Activated T-helper 17 cell treated with anti-CD3 and anti-CD28 coated beads, Interleukin-2, amount 50 U/mL, for 72 hours (primary cell): ENCODE data around the gene KCNJ9. TPM values are rescaled to one million over a fixed set of nuclear protein-coding genes. Genes with fewer than 3 reads are reported as not detected.

Experiments
- ATAC-seq: fragments of 150-1000 bp; cut with Tn5 transposase; replicated peaks from 2 replicates; pipeline ENCODE4 v1.10.0; 2021; ENCODE audit warnings: mild to moderate bottlenecking, moderate library complexity
- H3K27ac Mint-ChIP-seq: one replicate; pipeline ENCODE4 v1.8.0; 2022; ENCODE audit warnings: mixed read lengths
- H3K27me3 Mint-ChIP-seq: one replicate; pipeline ENCODE4 v1.8.0; 2022; ENCODE audit warnings: mixed read lengths
- H3K36me3 Mint-ChIP-seq: one replicate; pipeline ENCODE4 v1.8.0; 2022; ENCODE audit warnings: low read depth, mild to moderate bottlenecking, mixed read lengths
- H3K4me1 Mint-ChIP-seq: one replicate; pipeline ENCODE4 v1.8.0; 2022; ENCODE audit warnings: mixed read lengths
- H3K4me3 Mint-ChIP-seq: one replicate; pipeline ENCODE4 v1.8.0; 2022; ENCODE audit warnings: mild to moderate bottlenecking, mixed read lengths
- H3K9me3 Mint-ChIP-seq: one replicate; pipeline ENCODE4 v1.8.0; 2022; ENCODE audit warnings: mixed read lengths
- total RNA-seq, 2 donors: library from RNA; stranded (reverse); gene quantifications; one replicate each; pipeline ENCODE4 v1.2.3, GENCODE V29; 2022

KCNJ9 gene
- total RNA-seq, 2 donors from 2014 or later = 0.13 TPM; not detected in 1

GRCh38 chr1:160089883-160090282 is 8.5 kb downstream of the KCNJ9 start:
- no peak overlapping the region for H3K4me3 Mint-ChIP-seq
- no peaks in the 10 kb centered on the region for H3K27me3 Mint-ChIP-seq
- no peak overlapping the region for H3K27ac Mint-ChIP-seq
- no peaks in the 10 kb centered on the region for H3K9me3 Mint-ChIP-seq
- H3K36me3 Mint-ChIP-seq = peaks cover 51% of the 10 kb centered on the region
- peaks cover 9% of the 10 kb centered on the region for H3K4me1 Mint-ChIP-seq
- ATAC-seq = no peak

GRCh38 chr1:160090760-160091159 is 9.4 kb downstream of the KCNJ9 start:
- Mint-ChIP-seq H3K4me1 (peaks cover 10% of the 10 kb centered on the region), H3K4me3 (no peak overlapping the region), H3K9me3 (no peaks in the 10 kb centered on the region), H3K36me3 (peaks cover 51% of the 10 kb centered on the region), H3K27me3 (no peaks in the 10 kb centered on the region), H3K27ac (peak overlapping the region; percentile 56)
- ATAC-seq = no peak

- H3K36me3 Mint-ChIP-seq = peaks cover 49% of the 10 kb centered on the region
- no peaks in the 10 kb centered on the region for H3K9me3 Mint-ChIP-seq
- ATAC-seq = no peak
- no peak overlapping the region for H3K4me3 Mint-ChIP-seq
- peaks cover 18% of the 10 kb centered on the region for H3K4me1 Mint-ChIP-seq
- H3K27me3 Mint-ChIP-seq = no peaks in the 10 kb centered on the region
- H3K27ac Mint-ChIP-seq = no peak overlapping the region
These were observed 10.4 kb downstream of the KCNJ9 start for GRCh38 chr1:160091666-160092223.

GRCh38 chr1:160092366-160093068 is 11.2 kb downstream of the KCNJ9 start:
- no peaks in the 10 kb centered on the region for H3K9me3 Mint-ChIP-seq

GRCh38 chr1:160093069-160093395 is 11.7 kb downstream of the KCNJ9 start:
- peak overlapping the region; percentile 41 for H3K27ac Mint-ChIP-seq
- H3K27me3 Mint-ChIP-seq = no peaks in the 10 kb centered on the region
- ATAC-seq = no peak
- H3K36me3 Mint-ChIP-seq = peaks cover 40% of the 10 kb centered on the region
- peaks cover 22% of the 10 kb centered on the region for H3K4me1 Mint-ChIP-seq
- H3K9me3 Mint-ChIP-seq = no peaks in the 10 kb centered on the region
- no peak overlapping the region for H3K4me3 Mint-ChIP-seq

More at GRCh38 chr1:160092366-160093068, 11.2 kb downstream of the KCNJ9 start:
- H3K4me3 Mint-ChIP-seq = no peak overlapping the region
- no peak for ATAC-seq
- H3K36me3 Mint-ChIP-seq = peaks cover 44% of the 10 kb centered on the region
- no peak overlapping the region for H3K27ac Mint-ChIP-seq
- no peaks in the 10 kb centered on the region for H3K27me3 Mint-ChIP-seq
- peaks cover 19% of the 10 kb centered on the region for H3K4me1 Mint-ChIP-seq

GRCh38 chr1:160093624-160094290 is 12.4 kb downstream of the KCNJ9 start:
- no peaks in the 10 kb centered on the region for H3K9me3 Mint-ChIP-seq
- peaks cover 34% of the 10 kb centered on the region for H3K36me3 Mint-ChIP-seq
- no peak for ATAC-seq
- H3K27ac Mint-ChIP-seq = peak overlapping the region; percentile 41
- peaks cover 21% of the 10 kb centered on the region for H3K4me1 Mint-ChIP-seq
- H3K27me3 Mint-ChIP-seq = no peaks in the 10 kb centered on the region
- no peak overlapping the region for H3K4me3 Mint-ChIP-seq

- ATAC-seq = no peak
- Mint-ChIP-seq H3K4me1 (peaks cover 18% of the 10 kb centered on the region), H3K4me3 (no peak overlapping the region), H3K9me3 (no peaks in the 10 kb centered on the region), H3K27ac (no peak overlapping the region), H3K27me3 (no peaks in the 10 kb centered on the region), H3K36me3 (peaks cover 29% of the 10 kb centered on the region)
These were observed 12.9 kb downstream of the KCNJ9 start for GRCh38 chr1:160094291-160094625.

- Mint-ChIP-seq H3K27ac (no peak overlapping the region), H3K4me3 (no peak overlapping the region), H3K27me3 (no peaks in the 10 kb centered on the region), H3K36me3 (peaks cover 28% of the 10 kb centered on the region), H3K4me1 (peaks cover 18% of the 10 kb centered on the region), H3K9me3 (no peaks in the 10 kb centered on the region)
- no peak for ATAC-seq
These were observed 13.5 kb downstream of the KCNJ9 start for GRCh38 chr1:160094806-160095205.

GRCh38 chr1:160095382-160096105 is 14.2 kb downstream of the KCNJ9 start:
- Mint-ChIP-seq H3K27me3 (no peaks in the 10 kb centered on the region), H3K4me1 (peaks cover 18% of the 10 kb centered on the region), H3K9me3 (no peaks in the 10 kb centered on the region), H3K36me3 (peaks cover 26% of the 10 kb centered on the region), H3K4me3 (peak overlapping the region; percentile 91), H3K27ac (peak overlapping the region; percentile 94)
- ATAC-seq = no peak

- Mint-ChIP-seq H3K27ac (peak overlapping the region; percentile 94), H3K27me3 (no peaks in the 10 kb centered on the region), H3K36me3 (peaks cover 17% of the 10 kb centered on the region), H3K4me1 (peaks cover 23% of the 10 kb centered on the region), H3K9me3 (no peaks in the 10 kb centered on the region), H3K4me3 (peak overlapping the region; percentile 91)
- no peak for ATAC-seq
These were observed 15.2 kb downstream of the KCNJ9 start for GRCh38 chr1:160096274-160097116.

- peak; percentile 11 for ATAC-seq
- peaks cover 25% of the 10 kb centered on the region for H3K4me1 Mint-ChIP-seq
- peak overlapping the region; percentile 94 for H3K27ac Mint-ChIP-seq
These were observed 16.0 kb downstream of the KCNJ9 start for GRCh38 chr1:160097151-160097910.

GRCh38 chr1:160097911-160098851 is 16.8 kb downstream of the KCNJ9 start, which contains the start of gene IGSF8:
TSS of gene IGSF8 (minus strand) at chr1:160098619. CDS start at chr1:160098472, 147 bp downstream.
- Mint-ChIP-seq H3K27me3 (no peaks in the 10 kb centered on the region), H3K27ac (peak within 1 kb of the TSS; percentile 94), H3K4me1 (peaks cover 25% of the 10 kb centered on the region), H3K4me3 (peak within 1 kb of the TSS; percentile 91), H3K36me3 (peaks cover 15% of the 10 kb centered on the region), H3K9me3 (no peaks in the 10 kb centered on the region)
- peak; percentile 68 for ATAC-seq

More at GRCh38 chr1:160097151-160097910, 16.0 kb downstream of the KCNJ9 start:
- H3K36me3 Mint-ChIP-seq = peaks cover 17% of the 10 kb centered on the region
- H3K9me3 Mint-ChIP-seq = no peaks in the 10 kb centered on the region
- peak overlapping the region; percentile 91 for H3K4me3 Mint-ChIP-seq
- H3K27me3 Mint-ChIP-seq = no peaks in the 10 kb centered on the region
